Medulla oblongata (tissue), 1 donor: ENCODE results near the gene CSPG4.
"Not testable (repeated sequence)": the region's sequence is repeated elsewhere in the genome, so short reads cannot be mapped to it uniquely, and the experiment has no call there.

Source experiments
- DNase-seq: peaks from one replicate; pipeline ENCODE4 v3.0.0-alpha.2; 2015; ENCODE audit errors: extremely low spot score

The CSPG4 gene

DNA sequence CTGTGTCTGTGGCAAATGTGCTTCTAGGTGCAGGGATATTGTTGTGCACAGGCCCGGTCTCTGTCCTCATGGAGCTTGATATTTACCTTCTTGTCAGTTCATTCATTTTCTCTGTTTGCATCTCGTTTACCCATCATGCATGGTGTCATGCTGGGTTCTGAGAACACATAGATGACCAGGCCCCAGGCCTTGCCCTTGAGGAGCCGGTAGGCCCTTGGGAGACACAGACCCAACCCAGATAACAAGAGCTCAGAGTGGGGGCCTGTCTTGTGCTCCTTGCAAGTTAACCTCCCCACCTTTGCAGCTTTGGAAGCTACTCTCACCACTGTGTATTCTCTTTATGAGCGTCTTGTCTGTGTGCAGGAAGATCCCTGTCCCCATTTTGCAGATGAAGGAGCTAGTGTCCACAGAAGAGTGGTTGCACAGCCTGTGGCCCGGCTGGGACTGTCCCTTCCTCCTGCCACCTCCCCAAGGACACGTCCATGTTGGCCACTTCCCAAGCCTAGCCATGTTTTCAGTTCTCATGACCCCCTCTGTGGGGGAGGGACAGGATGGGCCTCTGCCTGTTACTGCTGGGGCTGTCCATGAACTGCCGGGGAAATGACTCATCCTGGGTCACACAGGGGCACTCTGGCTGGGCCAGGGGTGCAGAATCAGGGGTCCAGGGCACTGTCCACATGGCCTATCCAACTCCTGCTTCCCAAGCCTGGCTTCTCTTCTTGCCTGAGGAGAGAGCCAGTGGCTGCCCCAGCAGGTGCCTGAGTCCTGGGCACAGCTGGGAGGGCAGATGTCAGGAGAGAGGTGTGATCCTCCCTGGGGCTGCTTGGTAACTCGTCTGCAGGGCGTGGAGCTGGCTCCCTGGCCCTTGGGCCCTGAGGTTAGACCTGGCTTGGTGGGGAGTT lies 61.5 kb downstream of the CSPG4 start:
- DNase-seq, result no peak

DNA sequence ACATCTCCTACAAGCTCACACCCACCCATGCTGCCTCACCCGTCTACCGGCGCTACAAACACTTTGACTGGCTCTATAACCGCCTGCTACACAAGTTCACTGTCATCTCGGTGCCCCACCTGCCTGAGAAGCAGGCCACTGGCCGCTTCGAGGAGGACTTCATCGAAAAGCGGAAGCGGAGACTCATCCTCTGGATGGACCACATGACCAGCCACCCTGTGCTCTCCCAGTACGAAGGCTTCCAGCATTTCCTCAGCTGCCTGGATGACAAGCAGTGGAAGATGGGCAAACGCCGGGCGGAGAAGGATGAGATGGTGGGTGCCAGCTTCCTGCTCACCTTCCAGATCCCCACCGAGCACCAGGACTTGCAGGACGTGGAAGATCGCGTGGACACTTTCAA lies 62.8 kb downstream of the CSPG4 start:
- no peak for DNase-seq

DNA sequence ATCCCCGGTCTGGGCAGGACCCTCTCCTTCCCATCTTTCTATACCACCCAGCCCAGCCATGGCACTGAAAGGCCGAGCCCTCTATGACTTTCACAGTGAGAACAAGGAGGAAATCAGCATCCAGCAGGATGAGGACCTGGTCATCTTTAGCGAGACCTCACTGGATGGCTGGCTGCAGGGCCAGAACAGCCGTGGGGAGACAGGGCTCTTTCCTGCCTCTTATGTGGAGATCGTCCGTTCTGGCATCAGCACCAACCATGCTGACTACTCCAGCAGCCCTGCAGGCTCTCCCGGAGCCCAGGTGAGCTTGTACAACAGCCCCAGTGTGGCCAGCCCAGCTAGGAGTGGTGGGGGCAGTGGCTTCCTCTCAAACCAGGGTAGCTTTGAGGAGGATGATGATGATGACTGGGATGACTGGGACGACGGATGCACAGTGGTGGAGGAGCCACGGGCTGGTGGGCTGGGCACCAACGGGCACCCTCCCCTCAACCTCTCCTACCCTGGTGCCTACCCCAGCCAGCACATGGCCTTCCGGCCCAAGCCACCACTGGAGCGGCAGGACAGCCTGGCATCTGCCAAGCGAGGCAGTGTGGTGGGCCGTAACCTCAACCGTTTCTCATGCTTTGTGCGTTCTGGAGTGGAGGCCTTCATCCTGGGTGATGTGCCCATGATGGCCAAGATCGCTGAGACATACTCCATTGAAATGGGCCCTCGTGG lies 63.4 kb downstream of the CSPG4 start:
- DNase-seq, result no peak

DNA sequence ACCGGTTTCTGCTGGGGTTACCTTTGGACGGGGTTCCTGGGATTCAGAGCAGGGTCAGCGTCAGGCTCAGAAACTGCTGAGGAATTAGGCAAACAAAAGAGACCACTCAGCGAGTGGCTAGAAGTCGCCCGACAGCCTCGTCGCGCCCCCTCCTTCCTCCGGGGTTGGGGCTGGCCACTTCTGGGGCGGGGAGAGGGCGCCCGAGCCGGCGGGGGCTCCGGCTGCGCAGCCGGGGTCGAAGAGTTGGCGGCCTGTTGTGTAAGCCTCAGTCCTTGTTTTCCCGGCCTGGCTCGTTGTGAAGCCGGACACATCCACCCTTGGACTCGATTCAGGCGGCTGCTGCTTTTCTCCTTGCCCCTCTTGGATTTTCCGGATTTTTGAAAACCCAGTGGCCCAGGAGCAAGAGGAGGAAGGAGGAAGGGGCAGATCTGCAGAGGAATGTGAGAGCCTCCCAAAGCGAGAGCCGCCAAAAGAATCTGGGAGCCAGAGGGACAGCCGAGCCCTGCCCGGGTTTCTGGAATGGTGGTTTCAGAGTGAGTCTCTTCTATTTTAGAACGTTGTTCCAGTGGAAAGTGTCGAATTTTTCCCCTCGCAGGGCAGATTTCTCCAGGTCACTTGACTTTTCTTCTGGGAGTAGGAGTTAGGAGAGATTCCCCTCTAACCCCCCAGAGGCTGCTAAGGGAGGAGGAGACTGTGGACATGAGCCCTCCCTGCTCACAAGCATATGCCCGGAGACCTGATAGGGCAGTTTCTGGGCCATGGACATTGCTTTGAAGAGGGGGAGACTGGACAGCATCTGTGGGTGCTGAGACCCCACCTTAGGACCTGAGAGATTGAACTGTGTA lies 64.3 kb downstream of the CSPG4 start:
- DNase-seq, result peak; percentile 49

DNA sequence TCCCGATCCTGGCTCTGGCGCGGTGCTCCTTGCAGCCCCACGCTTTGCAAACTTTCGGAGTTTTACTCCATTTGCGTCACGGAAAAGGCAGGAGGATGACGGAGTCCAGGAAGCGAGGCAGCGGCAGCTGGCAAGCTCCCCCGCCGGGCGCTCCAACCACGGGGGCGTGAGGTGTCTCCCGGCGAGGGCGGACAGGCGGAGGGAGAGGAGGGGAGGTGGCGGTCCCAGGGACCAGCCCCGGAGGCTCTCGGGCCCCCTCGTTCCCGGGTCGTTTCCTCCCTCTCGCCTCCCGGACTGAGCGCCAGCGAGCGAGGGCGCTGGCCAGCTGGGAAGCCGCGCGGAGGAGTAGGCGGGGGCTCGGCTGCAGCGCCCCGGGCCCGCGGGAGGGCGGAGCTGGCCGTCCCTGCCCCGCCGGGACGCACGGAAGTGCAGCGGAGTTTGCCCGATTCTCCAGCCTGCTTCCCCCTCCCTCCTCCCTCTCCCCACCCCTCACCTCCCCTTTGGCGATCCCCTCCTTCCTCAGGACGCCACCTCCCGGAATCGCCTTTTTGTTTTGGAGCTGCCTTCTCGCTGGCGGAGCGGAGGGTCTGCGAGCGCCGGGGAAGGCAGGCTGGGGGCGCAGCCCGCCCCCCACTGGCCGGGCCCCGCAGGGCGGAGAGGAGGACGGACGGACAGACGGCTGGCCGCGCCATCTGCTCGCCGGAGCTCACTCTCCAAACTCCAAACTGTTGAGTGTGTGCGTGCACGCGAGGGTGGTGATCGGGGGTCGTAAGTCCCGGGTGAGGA lies 65.1 kb downstream of the CSPG4 start, which contains the start of gene SNX33:
Gene SNX33 (plus strand): TSS at position 543 of the 786 bp plus-strand sequence. CDS start 1,191 bp downstream, outside the sequence.
- DNase-seq, result peak; percentile 64

DNA sequence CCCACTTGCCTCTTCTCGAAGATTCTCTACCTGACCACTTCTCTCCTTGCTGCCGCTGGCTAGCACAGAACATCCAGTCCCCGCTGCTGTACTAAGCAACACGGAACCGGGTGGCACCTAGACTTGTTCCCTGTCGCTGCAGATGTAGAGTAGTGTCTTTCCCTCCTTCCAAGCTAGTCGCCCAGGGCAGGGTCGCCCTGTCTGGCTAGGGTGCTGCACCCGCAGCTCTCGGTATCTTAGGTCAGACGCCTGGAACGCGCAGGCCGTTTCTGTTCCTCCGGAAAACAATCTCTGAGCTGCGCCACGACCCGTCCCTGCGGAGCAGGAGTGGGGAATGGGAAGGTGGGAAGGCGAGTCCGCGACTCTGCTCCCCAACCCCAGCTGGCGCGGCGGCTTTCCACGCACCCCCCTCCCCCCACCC lies 65.7 kb downstream of the CSPG4 start:
- DNase-seq, result peak; percentile 26

DNA sequence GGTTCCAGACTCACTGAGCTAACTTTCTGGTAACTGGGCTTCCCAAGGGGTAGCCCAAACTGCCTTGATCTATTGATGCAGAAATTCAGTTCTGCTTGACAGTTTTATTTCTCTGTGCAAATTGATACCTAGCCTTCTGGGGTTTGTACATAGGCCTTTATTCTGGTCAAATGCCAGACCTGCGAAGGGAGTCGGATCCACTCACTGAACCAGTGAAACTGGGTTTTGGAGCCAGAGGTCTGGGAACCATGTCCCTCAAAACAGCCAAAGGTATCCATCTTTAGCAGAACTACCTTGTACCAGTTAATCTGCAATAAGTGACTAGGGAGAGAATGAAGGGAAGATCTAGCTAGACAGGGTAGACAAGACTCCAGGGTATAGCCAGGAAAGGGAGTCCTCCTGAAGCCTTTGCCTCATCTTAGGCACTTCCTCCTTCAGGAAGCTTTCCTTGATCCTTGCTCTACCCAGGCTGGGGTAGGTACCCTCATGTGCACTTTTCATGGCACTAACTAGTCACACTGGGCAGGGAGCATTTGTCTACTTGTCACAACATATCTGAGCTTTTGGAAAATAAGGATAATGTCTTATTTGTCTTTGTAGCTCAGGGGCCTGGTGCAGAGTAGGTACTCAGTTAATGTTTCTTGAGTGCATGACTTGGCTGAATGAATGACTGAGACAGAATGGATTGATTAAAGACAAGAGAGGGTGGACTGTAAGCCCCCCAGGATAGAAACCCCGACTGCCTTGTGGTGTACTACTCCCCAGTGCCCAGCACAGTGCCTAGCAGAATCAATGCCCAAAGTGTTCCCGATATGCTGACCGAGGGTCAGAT lies 66.3 kb downstream of the CSPG4 start:
- DNase-seq, result no peak

DNA sequence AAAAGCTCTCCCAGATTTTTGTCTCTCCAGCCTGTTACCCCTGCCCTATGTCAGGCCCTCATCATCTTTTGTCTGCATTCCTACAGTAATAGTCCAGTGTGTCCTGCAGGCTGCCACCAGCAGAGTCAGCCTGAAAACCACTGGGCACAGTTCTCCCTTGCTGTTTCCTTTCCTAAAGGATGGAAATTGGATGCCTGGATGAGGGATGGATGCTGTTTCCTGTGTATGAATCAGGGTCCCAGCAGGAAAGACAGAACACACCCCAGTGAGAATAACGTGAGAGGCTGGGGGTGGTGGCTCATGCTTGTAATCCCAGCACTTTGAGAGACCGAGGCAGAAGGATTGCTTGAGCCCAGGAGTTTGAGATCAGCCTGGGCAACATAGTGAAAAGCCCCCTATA lies 68.3 kb downstream of the CSPG4 start:
- no peak for DNase-seq

DNA sequence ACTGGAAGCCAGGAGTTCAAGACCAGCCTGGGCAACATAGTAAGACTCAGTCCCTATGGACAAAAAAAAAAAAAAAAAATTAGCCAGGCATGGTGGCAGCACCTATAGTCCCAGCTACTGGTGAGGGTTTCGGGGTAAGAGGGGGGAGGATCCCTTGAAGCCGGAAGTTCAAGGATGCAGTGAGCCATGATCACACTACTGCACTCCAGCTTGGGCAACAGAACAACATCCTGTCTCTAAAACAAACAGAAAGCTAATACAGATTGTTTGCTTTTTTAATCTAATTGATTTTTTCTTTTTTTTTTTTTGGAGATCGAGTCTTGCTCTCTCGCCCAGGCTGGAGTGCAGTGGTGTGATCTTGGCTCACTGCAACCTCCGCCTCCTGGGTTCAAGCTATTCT lies 71.0 kb downstream of the CSPG4 start:
- no peak for DNase-seq

DNA sequence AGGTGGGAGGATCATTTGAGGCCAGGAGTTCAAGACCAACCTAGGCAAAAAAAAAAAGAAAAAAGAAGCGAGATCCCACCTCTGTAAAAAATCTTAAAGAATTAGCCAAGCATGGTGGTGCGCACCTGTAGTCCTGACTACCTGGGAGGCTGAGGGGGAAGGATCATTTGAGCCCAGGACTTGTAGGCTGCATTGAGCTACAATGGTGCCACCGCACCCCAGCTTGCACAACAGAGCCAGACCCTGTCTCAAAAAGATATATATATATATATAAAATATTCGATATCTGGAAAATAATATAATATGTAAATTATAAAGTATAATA lies 71.5 kb downstream of the CSPG4 start:
- no peak for DNase-seq

DNA sequence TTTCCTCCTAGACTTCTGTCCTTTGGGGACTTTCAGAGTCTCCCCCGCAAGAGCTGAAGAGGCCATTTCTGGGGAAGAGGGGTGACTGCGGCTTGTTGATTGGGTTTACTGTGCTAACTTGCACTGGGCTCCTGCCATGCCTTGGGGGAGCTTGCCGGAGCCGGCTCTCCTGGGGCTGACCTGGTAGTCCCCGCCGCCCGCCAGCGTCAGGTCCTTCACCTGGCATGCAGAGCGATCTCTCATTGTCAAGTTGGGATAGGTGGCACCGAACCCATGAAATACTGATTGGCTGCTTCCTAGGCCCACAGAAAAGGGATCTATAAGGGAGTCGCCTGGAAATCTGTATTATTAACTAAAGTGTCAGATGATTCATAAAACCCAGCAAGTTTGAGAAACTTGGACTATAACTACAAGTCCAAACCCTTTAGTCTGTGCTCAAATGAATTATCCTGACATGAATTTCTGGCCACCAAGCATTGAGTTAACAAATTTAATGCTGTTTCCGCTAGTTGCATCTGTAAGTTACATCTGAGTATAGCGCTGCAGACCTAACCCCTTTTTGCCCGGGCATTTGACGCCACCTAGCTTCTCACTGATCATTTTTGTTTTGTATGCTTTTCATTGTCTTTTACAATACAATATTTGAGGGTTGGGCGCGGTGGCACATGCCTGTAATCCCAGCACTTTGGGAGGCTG lies 72.0 kb downstream of the CSPG4 start:
- DNase-seq, result peak; percentile 37

DNA sequence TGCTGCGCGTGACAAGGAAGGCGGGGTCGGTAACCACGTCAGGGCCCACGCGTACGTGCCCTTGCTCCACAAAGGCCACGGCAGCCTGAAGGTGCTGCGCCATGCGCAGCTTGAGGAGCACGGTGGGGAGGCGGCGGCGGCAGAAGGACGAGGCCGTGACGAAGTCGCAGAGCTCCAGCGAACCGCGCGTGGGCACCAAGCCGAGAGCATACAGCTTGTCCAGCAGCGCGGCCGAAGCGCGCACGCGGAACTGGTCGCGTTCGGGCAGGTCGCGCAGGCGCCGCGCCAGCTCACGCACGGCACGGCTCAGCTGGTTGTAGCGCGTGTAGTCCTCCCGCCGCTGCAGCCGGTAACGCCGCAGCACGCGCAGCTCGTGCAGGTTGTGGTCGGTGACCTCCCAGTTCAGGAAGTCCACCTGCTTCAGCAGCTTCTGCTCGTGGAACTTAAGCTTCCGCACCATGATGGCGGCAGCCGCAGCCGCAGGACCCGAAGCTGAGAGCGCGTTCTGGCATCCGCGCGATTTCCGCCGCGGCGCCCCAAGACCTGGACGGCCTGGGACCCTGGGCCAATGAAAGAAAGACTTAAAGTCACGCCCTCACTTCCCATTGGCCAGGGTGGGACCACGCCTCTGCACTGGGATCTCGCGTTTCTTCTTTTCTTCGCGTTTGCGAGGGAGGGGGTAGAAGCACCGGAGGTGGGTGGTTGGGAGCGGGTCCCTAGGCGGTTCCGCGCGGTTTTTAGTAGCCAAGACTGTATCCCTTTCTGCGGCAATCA lies 72.8 kb downstream of the CSPG4 start, which contains the start of gene IMP3:
Gene IMP3 (minus strand): TSS at position 516 of the 774 bp plus-strand sequence. CDS start 56 bp downstream, at position 460.
- peak; percentile 99 for DNase-seq

DNA sequence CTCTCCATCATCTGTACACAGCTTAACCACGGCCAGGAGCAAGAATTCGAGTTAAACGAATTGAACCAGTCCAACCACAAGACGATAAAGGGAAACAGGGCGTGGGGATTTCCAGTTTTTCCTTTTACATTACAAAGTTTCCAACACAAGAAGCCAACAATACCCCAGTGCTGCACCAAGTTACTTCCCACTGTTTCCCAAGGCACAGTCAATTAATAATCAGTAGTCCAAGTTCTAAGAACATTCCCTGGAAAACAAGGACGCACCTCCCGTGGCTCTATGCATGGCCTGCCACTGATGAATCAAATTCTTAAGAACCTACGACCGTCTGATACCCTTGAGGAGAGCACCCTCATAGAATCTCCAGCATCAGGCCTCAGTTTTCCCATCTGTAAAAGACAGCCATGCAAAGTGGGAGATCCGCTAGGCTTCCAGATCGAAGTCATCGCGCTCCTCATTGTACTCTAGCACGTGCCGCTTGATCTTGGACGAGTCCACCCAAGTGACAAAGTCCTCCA lies 73.4 kb downstream of the CSPG4 start:
- DNase-seq, result no peak

DNA sequence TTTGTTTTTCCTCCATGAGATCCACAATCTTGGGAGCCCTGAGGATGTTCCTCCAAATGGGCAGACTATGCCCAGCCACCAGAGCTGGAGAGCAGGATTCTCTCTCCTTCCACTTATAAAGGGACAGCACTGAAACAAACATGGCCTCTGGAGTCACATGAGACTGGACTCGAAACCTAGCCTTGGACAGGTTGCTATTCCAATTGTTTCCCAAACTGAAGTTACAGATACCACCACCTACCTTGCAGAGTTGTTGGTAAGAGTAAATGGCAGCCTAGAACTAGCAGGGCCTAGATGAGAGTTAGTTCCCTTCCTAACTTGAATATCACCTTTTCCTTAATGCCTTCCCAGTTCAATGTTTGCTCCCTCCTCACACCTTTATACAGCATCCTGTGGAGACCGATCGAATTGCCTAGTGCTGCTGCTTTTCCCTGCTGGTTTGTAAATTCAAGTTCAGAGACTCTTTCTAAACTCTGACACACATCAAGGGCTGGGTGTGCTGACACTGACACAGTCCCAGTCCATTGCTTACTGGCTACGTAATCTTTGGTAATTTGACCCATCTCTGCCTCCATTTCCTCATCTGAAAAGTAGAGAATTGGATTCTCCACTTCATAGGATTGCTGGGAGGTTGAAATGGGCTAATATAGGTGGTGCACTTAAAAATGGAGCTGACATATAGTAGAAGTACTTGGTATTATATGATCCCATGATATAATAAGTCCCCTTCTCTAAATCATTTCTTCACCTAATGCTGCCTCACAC lies 75.2 kb downstream of the CSPG4 start:
- DNase-seq, result no peak

DNA sequence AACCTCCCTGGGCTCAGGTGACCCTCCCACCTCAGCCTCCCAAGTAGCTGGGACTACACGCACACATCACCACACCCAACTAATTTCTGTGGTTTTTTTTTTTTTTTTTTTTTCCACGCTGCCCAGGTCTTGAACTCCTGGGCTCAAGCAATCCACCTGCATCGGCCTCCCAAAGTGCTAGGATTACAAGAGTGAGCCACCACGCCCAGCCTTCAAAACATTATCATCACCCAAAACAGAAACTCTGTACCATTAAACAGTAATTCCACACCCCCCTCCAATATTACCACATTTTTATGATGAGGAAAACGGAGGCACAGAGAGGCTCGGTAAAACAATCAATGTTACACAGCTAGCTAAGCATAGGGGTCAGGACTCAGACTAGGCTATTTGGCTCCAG lies 76.6 kb downstream of the CSPG4 start:
- no peak for DNase-seq

DNA sequence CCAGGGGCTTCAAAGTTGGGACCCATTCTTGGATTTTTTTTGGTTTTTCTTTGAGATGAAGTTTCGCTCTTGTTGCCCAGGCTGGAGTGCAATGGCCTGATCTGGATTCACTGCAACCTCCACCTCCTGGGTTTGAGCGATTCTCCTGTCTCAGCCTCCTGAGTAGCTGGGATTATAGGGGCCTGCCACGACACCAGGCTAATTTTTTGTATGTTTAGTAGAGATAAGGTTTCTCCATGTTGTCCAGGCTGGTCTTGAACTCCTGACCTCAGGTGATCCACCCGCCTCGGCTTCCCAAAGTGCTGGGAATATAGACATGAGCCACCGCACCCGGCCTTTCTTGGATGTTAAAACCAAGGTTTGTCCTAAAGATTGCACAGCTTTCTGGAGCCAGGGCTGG lies 78.7 kb downstream of the CSPG4 start:
- DNase-seq, result not testable (repeated sequence)

DNA sequence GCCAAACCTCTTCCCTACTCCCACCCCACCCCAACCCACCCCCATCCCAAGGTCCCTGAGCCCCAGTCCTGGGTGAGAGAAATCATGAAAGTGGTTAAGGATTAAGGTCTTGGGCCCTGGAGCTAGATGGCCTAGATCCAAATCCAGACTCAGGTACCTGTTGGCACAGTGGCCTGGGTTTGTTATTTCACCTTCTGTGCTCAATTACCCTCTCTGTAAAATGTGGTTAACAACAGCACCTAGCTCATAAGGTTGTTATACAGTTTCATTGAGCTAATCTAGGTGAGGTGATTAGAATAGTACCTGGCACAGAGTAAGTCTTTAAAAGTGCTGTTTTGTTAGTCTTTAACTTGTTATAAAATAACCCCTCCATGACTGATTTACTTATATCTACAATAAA lies 80.7 kb downstream of the CSPG4 start:
- DNase-seq, result no peak
